HS-27A (cell line): Measurements from ENCODE around the gene UBAP2L.
"Not testable (repeated sequence)": the region's sequence is repeated elsewhere in the genome, so short reads cannot be mapped to it uniquely, and the experiment has no call there.

Experiments used
- DNase-seq: peaks from one replicate; pipeline ENCODE4 v3.0.0-alpha.2; 2012; ENCODE audit warnings: low read depth, missing footprints

The UBAP2L gene

DNA sequence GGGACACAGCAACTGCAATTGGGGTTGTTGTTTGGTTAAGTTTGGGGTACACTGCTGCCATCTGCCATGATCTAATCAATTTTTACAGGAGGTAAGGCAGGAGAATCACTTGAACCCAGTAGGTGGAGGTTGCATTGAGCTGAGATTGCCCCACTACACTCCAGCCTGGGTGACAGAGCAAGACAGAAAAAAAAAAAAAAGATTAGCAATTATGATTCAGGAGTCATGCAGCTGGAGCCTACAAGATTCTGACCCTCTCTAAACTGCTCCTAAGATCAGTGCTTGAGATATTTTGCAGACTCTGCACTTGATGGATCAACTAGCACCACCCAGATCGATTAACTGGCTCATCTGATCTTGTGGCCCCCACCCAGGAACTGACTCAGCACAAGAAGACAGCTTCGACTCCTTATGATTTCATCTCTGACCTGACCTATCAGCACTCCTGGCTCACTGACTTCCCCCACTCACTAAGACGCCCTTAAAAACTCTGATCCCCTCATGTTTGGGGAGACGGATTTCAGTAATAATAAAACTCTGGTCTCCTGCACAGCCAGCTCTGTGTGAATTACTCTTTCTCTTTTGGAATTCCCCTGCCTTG is 87.0 kb downstream of the UBAP2L start:
- DNase-seq = not testable (repeated sequence)

DNA sequence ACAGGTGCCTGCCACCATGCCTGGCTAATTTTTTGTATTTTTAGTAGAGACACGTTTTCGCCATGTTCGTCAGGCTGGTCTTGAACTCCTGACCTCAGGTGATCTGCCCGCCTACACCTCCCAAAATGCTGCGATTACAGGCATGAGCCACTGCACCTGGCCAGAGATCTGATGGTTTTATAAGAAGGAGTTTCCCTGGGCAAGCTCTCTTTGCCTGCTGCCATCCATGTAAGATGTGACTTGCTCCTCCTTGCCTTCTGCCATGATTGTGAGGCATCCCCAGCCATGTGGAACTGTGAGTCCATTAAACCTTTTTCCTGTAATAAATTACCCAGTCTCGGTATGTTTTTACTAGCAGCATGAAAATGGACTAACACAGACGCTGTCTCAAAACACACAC is 88.4 kb downstream of the UBAP2L start:
- DNase-seq = not testable (repeated sequence)

GRCh38 chr1:154312229-154313065 is 91.7 kb downstream of the UBAP2L start:
- not testable (repeated sequence) for DNase-seq

DNA sequence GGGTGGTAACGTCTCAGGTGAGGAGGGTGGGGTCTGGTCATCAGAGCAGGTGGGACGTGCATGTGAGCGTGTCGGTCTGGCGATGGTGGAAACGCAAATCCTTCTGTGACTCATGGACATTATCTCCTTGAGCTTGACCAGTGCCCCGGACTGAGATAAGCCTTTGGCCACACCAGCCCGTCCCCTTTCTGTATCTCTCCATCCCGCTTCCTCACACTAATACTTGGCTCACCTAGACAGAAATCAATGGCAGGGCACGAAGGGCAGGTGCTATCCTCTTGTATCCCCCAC is 92.3 kb downstream of the UBAP2L start:
- DNase-seq = no peak

DNA sequence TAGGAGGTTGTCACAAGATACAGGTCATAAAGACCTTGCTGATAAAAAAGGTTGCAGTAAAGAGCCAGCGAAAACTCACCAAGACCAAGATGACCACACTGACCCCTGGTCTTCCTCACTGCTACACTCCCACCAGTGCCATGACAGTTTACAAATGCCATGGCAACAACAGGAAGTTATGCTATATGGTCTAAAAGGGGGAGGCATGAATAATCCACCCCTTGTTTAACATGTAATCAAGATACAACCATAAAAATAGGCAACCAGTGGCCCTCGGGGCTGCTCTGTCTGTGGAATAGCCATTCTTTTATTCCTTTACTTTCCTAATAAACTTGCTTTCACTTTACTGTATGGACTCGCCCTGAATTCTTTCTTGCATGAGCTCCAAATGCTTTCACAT is 93.5 kb downstream of the UBAP2L start:
- DNase-seq = not testable (repeated sequence)

- no peak for DNase-seq
Observed at GRCh38 chr1:154316704-154317103, 95.9 kb downstream of the UBAP2L start.

DNA sequence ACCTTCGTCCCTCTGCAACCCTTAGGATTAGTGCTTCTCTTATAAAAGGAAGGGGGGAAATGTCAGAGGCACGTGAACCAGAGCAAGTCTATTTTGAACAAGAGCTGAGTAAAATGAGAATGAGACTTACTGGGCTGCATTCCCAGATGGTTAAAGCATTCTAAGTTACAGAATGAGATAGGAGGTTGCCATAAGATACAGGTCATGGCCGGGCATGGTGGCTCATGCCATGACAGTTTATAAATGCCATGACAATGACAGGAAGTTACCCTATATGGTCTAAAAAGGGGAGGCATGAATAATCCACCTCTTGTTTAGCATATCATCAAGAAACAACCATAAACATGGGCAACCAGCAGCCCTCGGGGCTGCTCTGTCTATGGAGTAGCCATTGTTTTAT is 97.6 kb downstream of the UBAP2L start:
- no peak for DNase-seq
